GM19372 (cell line): ENCODE measurements around the gene DGKI.

Source experiments
- ATAC-seq: cut with Tn5 transposase; IDR thresholded peaks from one replicate; pipeline ENCODE4 v1.9.1; 2021; ENCODE audit warnings: mild to moderate bottlenecking, low read depth, moderate library complexity; ENCODE audit not compliant: unreplicated experiment

Gene DGKI

DNA sequence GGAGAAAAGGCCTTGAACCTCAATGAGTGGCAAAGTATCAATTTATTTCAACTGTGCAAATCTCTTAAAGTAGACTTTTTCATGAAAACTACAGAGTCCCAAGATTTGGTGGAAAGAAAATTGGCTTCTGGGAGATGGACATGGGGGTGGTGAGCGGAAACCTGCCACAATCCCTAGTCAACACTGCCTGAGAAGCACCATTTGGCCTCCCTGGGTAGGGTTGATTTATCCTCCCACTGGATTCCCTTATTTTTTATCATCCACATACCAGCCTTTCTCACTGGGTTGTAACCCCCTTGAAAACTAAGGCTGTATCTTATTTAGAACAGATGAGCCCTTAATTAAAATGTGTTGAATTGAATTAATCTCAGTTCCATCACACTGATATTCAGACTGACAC, 401.5 kb downstream of the DGKI start:
- ATAC-seq, result no peak

DNA sequence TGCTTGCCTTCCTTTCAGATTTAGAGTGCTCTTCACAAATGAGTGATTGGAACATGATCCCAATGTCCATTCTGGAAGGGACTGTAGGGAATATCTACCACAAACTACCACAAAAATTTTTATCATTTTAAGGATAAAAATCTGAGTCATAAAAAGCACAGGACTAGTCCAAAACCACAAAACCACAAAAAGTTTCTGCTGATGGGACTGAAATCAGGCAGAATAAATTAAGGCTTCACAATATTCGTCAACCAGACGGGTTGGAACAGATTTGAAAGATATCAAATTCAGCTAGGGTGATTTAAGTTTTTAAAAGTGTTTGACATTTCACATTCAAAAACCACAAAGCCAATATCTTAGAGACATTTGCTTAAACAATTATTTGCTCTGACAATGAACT, 403.2 kb downstream of the DGKI start:
- no peak for ATAC-seq

DNA sequence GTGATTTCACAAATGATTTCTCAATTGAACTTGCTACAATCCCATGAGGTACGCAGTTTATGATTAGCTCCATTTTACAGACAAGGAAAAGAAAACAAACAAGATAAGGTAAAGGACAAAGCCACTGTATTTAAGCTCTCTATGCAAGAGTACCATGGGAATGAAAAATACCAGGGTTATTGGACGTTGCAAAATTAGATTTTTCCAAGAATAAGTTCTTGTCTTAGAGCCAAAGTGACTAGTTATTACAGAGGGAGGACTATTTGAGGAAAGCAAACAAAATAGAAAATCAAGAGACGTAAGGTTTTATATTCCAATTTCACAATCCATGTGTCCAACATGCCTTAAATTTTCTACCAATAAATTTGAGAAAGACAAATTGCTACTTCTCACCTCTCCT, 405.3 kb downstream of the DGKI start:
- ATAC-seq, result no peak

DNA sequence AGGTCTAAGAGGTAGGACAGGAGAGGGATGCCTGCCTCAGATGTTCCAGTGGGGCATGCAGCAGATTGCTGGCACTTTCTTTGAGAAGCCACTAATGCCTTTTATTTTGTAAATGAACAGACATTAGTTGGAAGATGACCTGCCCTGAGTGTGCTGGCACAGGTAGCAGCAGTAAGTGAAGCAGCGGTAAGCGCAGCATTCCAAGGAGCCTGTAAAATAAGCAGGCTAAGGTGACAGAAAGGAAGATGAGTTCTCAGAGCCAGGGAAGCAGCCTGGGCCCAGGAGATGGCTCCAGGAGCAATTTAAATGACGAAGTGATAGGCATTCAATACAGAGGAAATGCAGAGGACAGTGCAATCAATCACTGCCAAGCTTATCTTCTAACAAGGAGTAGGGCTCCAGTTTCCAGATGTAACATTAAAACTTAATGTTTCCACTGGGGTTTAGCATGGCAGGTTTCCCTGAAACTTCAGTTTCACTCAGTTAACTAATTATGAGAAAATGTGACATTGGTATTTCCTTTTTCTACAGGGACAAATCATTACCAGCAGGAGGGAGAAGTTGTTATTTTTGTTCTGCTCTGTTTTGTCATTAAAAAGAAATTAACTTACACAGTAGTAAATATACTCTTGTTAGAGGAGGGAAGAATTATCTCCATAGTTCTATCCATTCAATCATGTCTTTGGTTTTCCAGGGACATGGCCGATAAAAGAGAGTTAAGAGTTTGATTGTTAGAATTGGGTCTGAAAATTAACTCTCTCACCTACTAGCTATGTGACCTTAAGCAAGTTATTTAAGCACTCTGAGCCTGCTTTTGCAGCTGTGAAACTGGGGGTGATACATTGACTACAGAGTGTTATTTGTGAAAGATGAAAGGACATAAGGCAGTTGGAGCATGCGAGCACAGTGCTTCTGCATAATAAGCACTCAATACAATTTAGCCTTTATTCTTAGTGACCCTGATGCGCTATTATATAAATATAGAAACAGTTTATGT, 406.6 kb downstream of the DGKI start:
- no peak for ATAC-seq

DNA sequence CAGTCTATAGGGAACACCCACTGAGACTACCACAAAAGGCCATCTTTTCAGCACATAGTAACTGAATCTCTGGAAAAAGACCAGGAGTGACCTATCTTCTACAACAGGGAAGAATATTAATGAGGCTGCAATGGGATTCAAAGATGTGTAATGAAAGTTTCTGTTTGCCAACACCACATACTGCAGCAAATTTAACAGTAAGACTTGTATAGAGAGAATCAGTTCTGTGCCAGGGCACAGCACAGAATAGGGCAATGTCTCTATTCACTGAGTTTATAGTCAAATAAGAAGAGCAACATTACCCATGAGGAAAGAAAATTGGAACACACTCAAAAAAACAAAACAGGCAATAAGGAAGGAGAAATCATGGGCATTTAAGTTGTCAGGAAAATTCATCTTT, 411.8 kb downstream of the DGKI start:
- no peak for ATAC-seq

DNA sequence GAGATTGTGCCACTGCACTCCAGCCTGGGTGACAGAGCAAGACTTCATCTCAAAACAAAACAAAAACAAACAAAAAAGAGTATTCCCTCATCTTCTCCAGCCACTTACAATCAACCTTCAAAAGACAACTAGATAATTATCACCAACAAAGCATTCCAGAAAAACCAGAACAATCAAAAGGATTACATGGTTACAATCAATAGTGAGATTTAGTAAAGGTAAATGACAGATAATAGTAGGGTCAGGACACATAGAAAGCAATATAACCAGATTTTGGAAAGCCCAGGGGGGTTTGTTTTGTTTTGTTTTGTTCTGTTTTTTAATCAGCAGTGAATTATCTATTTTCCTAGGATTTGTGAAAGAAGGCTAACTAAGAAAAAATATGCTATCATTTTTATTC, 412.2 kb downstream of the DGKI start:
- no peak for ATAC-seq

DNA sequence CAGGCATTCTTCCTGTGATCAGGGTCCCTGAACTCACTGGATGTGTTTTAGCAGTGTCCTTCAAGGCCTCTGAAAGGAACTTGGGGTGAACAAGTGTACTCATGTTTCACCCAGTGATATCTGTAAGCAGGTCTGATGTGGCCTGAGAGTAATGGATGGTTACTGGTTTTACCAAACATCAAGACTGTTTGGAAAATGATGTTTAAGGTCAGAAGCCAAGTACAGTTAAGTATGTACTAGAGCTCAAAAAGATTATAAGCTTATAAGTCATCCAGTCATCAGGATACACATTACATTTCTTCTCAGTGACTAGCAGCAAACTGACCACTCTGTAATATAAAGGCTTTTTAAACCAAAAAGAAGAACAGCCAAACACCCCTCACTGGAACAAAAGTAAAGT, 423.5 kb downstream of the DGKI start:
- ATAC-seq, result no peak

DNA sequence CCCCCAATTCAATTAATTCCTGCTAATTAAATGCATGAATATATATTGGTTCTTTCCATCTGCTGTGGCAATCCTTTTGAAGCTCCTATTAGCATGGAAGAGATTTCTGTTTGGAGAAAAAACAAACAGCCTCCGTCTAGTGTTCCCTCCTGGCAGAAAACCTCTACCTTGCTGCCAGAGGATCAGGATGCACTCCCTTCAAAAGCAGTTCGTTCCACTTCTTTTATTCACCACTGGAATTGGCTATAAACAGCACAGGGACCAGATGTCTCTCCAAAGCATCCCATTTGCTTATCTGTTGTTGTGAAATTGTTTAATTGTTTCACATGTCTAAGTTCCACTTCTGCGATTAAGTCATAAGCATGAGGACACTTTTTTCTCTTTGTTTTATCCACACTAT, 425.4 kb downstream of the DGKI start:
- ATAC-seq, result no peak

DNA sequence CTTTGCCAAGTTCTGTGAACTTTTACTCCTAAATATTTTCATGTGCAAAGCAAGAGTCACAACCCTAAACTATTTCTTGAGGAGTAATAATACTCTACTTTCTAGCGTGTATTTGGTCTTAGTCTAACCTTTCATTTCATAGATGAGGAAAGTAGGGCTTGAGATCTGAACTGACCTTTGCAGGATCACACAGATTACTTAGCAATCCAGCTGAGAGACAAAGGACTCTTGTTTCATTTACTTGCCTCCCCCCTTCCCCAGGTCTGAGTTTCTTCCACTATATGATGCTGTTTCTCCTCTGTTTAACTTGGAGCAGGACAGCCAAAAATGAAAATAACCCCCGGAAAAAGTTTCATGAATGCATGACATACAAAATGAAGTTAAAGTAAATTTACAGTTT, 427.9 kb downstream of the DGKI start:
- no peak for ATAC-seq

DNA sequence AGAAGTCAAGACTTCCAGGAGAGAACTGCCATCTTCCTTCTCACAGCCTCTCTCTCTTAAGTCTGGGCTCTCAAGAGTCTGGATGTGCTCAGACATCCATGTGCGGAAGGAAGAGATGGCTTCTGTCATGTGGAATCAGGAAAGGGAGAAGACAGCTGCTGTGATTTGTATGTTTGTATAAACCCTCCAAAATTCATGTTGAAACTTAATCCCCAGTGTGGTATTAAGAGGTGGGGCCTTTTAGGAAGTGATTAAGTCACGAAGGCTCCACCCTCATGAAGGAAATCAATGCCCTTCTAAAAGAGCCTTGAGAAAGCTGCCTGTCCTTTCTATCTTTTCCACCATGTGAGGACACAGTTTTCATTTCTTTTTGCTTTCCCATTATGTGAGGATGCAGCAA, 429.3 kb downstream of the DGKI start:
- no peak for ATAC-seq

DNA sequence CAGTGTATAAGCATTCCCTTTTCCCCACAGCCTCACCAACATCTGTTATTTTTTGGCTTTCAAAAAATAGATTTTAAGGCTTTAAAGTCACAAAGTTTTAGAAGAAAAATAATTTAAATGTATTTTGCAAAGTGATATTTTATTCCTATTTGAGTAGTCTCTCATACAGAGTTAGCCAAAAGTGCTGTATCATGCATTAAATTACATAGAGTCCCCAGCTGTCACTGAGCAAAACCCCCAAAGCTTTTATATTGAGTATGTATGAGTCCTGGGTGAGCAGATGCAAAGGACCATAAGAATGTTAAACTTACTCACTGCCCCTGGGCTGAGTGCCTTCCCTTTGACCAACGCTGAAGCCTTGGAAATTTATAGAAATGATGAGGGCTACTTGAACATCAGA, 432.9 kb downstream of the DGKI start:
- no peak for ATAC-seq

DNA sequence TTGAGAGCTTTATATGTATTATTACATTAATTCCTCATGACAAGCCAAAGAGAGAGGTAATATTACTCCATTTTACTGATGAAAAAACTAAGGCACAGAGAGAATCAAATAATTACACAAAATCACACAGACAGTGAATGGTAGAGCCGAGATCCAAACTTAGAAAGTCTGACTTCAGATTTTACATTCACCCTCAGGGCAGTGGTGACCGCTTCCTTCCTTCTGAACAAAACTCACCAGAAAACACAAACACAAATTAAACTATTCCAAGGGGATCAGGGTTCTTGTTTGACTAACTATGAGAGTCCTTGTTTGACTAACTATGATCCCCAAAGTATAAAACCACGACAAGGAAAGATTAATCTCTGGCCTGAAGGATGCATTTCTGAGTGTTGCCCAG, 435.3 kb downstream of the DGKI start:
- ATAC-seq, result no peak

DNA sequence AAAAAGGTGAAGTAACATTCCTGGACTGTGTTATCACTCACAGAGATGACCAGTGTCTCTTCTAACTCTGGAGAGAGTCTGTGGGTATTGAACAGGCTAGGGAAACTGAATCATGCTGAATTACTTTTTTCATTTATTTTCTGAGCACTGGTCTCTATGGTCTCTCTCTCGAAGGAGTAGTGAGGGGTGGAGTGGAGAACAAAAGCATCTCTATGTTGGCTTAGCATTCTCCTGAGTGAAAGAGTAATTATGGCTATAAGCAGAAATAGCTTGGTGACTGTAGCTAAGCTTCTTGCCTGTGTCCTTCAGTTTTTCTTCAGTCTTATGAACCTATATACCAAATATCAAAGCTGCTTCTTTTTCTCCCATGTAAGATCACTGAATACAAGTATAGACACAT, 438.6 kb downstream of the DGKI start:
- ATAC-seq, result no peak

DNA sequence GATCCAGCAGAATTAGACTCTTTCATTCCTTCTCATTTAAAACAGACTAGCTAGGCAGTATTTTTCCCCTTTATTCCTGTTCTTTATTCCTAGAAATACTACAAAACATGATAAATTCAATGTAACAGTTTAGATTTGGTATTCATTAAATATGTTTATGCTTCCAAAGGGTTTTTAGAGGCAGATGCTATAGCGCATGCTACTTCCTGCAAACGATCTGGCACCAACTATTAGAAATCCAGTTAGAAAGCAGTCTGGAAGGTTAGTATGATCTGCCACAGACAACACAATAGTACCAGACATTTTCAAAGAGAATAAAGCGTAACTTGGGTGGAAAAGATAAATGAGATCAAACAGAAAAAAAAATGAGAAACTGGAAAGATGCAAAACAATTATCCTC, 439.7 kb downstream of the DGKI start:
- ATAC-seq, result no peak

DNA sequence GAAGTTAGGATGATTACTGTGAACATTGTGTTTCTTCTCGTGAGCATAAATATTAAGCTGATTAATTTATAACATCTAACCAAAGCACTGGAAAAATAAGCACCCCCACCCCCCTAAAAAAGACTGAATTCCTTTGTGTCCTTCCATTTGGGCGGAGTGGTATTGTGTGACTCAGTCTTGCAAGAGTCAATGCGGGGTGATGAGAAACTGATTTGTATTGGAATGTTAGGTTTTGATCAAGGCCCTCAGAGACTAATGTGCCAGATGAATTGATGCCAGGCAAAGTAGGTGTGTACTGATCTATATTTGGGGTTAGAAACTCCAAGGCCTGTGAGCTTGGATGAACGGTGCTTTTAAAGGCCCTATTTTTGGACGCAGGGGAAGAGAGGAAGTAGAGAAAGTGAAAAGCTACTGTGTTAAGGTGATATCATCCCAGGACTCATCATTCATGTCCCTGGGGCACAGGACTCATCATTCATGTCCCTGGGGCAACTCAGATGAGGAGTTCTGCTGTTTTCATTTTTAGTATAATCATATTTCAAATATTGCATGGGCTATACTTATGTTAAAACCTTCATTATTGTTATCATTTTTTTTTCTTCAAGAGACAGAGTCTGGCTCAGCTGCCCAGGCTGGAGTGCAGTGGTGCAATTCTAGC, 442.0 kb downstream of the DGKI start:
- ATAC-seq, result no peak

DNA sequence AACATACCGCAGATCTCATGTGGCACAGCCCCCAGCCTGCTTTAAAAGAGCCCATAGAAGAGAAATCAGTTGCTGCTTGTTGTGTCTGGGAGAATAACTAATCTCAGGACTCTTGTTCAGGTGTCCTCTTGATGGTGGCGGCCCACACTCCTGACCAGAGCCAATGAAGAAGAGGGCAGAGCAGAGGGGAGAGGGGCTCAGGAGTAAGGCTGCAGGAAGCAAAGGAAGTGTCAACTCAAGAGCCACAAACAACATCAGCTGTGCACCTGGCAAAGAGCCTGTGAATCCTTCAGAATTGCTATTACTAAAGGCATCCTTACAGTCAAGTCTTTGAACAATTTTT, 443.4 kb downstream of the DGKI start:
- no peak for ATAC-seq

DNA sequence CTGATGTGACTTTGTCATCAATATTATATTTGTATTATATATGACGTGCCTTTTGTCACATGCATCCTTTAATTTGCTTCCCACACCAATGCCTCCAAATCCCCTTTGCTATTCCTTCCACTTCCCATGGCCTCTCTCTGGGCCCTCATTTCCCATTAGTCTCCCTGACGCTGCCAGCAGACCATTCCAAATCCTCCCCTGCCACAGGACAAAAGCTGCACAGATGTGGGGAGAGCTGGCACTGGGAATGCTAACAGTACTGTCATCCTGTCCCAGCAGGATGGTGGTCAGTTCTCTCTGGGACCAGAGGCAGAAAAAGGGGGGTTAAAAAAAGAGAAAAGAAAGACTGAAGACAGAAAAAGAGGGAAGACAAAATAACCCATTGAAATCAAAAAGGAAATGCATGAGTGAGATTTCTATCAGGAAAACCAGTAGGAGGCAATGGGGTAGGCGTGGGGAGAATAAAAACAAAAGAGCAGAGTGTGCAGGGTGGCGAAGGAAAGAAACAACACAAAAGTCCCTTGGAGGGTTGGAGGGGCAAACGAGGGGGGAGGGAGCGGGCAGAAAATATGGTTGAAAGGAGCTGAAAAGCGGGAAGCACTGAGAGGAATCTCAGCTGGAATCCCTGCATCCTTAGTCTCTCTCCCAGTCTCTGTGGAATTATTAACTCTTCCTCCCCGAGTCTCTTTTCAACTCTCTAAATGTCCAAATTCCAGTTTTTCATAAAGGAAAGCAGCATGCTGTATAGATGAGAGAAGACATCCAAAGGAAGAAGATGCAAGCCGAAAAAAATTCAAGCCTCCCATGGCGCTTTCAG, 444.0 kb downstream of the DGKI start:
- ATAC-seq, result no peak

DNA sequence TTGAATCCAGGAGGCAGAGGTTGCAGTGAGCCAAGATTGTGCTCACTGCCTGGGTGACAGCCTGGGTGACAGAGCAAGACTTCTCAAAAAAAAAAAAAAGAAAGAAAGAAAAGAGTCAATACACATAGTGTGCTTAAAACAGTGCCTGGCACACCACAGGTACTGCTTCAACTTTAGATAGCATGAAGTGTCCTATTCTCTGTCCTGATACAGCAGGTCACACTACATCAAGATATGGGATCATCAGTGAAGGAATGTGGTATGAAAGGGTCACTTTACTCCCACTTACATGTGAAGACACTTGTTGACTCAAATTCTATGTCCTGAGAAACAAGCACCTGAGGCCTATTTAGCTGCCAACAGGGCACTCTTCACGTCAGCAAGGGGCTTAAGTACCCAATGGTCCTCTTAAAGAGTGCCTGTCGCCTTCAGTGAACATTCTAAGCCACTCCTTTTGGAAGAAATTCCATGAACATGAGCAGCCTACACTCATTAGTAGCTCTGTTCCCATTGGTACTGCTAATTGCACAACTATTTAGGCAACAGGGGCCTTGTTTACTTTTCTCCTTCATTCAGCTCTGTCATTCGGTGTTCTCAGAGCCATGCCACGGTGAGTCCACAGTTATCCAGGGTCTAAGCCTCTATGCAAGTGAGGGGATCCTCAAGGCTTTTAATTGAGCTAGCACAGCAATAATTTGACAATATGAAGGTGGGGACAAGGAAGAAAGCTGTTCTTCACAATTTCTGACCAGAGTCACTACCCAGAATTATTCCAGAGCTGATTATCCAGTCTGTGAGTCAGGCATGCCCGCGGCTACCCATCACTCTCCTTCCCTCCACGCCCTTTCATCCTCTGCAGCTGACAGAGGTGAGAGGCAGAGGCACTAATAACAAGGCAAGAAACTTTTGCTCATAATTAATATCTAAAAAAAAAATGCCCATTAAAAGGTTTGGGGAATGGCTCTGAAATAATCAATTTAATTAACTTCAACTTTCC, 446.6 kb downstream of the DGKI start:
- ATAC-seq, result no peak

DNA sequence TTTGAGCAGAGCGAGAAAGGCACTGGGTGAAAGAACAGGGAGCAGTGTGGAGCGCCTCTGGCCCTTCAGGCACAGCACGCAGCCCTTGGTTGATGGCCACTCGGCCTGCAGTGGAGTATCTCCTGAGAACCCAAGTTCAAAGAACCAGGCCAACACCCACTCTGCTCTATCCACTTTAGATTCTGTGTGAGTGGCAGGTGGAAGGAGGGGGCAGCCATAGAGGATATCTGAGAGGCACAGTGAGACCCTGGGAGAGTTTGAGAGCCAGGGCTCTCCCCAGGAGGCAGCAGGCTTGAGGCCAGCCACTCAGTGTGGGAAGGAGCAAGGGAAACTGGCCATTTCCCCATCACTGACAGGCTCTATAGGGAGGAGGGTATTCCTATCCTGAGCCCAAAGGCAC, 450.7 kb downstream of the DGKI start:
- ATAC-seq, result no peak

DNA sequence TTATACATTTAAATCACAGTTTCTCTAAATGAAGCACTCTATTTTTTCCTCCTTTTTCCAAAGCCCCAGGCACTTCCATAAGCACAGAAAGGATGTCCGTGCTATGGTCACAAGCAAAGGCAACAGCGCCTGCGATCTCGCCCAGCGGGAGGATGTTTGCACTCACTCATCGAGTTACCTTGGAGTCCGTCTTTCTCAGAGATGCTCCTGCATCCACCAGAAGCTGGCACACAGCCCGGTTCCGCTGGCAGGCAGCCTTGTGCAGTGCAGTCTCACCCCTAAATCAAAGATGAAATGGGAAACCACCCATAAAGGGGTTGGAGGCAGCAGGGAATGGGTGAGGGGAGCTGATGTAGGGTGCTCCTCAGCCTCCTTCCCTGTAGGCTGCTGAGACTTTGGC, 451.4 kb downstream of the DGKI start:
- ATAC-seq, result no peak
